Measurements from ENCODE around the gene TRIO. TPM values are rescaled to one million over a fixed set of nuclear protein-coding genes. Genes with fewer than 3 reads are reported as not detected.

The TRIO gene
- total and polyA plus RNA-seq, 2 donors (not counting 1 experiment from before 2014, with no cell fraction given), result 134 to 281 TPM

- Histone ChIP-seq H2AFZ (ENCODE audit: low read length) (no peak overlapping the region), H3K79me2 (ENCODE audit: control insufficient read depth, insufficient read depth, low read length) (peaks cover 37% of the 10 kb centered on the region), H3K4me1 (ENCODE audit: control insufficient read depth, extremely low read depth, insufficient read depth, low read length) (peaks cover 3% of the 10 kb centered on the region), H3K4me3 (replicated peaks in 1 of 4; ENCODE audit: control extremely low read depth in 1 of 4, insufficient read depth in 1 of 4, low read depth in 3 of 4, low read length in 4 of 4) (peak overlapping the region in 3 of 4 experiments; percentile 56 to 76 (median 75)), H3K9ac (ENCODE audit: insufficient read depth, low read length) (no peak overlapping the region), H3K9me3 (ENCODE audit: control insufficient read depth, insufficient read depth, low read depth, low read length) (no peaks in the 10 kb centered on the region), H3K27me3 (ENCODE audit: control insufficient read depth, insufficient read depth, low read length) (no peaks in the 10 kb centered on the region), H3K36me3 (ENCODE audit: control insufficient read depth, insufficient read depth, low read length) (no peaks in the 10 kb centered on the region), H3K4me2 (ENCODE audit: extremely low read depth, insufficient read depth, low read length) (peak overlapping the region; percentile 73), H3K27ac (ENCODE audit: insufficient read depth, low read length) (peak overlapping the region; percentile 78), H4K20me1 (ENCODE audit: control insufficient read depth, extremely low read depth, insufficient read depth, low read length) (no peaks in the 10 kb centered on the region)
- no peak for DNase-seq (ENCODE audit: low read depth in 2 of 2)
- TF ChIP-seq EZH2 (IDR thresholded peaks at IDR 0.05; ENCODE audit: low read length, missing control alignments) (no peak), CTCF (conservative IDR thresholded peaks at IDR 0.05 in 1 of 2, IDR thresholded peaks at IDR 0.05 in 1 of 2; ENCODE audit: low read depth in 1 of 2, low read length in 2 of 2) (no peak)
Observed at GRCh38 chr5:14141764-14142163, 1.4 kb upstream of the TRIO start.

- Histone ChIP-seq H3K4me2 (ENCODE audit: extremely low read depth, insufficient read depth, low read length) (peak overlapping the region; percentile 73), H4K20me1 (ENCODE audit: control insufficient read depth, extremely low read depth, insufficient read depth, low read length) (no peaks in the 10 kb centered on the region), H3K27ac (ENCODE audit: insufficient read depth, low read length) (peak overlapping the region; percentile 78), H3K9me3 (ENCODE audit: control insufficient read depth, insufficient read depth, low read depth, low read length) (no peaks in the 10 kb centered on the region), H3K4me1 (ENCODE audit: control insufficient read depth, extremely low read depth, insufficient read depth, low read length) (peaks cover 5% of the 10 kb centered on the region), H3K9ac (ENCODE audit: insufficient read depth, low read length) (peak overlapping the region; percentile 84), H3K79me2 (ENCODE audit: control insufficient read depth, insufficient read depth, low read length) (peaks cover 43% of the 10 kb centered on the region), H2AFZ (ENCODE audit: low read length) (peak overlapping the region; percentile 43), H3K4me3 (replicated peaks in 1 of 4; ENCODE audit: control extremely low read depth in 1 of 4, insufficient read depth in 1 of 4, low read depth in 3 of 4, low read length in 4 of 4) (peak overlapping the region; percentile 56 to 76 (median 66)), H3K36me3 (ENCODE audit: control insufficient read depth, insufficient read depth, low read length) (peaks cover under 1% of the 10 kb centered on the region), H3K27me3 (ENCODE audit: control insufficient read depth, insufficient read depth, low read length) (no peaks in the 10 kb centered on the region)
- no peak for TF ChIP-seq CTCF (conservative IDR thresholded peaks at IDR 0.05 in 1 of 2, IDR thresholded peaks at IDR 0.05 in 1 of 2; ENCODE audit: low read depth in 1 of 2, low read length in 2 of 2)
- TF ChIP-seq EZH2 (IDR thresholded peaks at IDR 0.05; ENCODE audit: low read length, missing control alignments), result no peak
- peak in 1 of 2 donors; percentile 55 for DNase-seq (ENCODE audit: low read depth in 2 of 2)
Observed at GRCh38 chr5:14142202-14142826, 828 bp upstream of the TRIO start.

GRCh38 chr5:14143546-14143840, 351 bp downstream of the TRIO start:
- H3K79me2 ChIP-seq (ENCODE audit: control insufficient read depth, insufficient read depth, low read length), result peaks cover 55% of the 10 kb centered on the region

More at GRCh38 chr5:14143546-14143840, 351 bp downstream of the TRIO start:
- Histone ChIP-seq H3K27me3 (ENCODE audit: control insufficient read depth, insufficient read depth, low read length) (no peaks in the 10 kb centered on the region), H2AFZ (ENCODE audit: low read length) (no peak overlapping the region), H3K4me1 (ENCODE audit: control insufficient read depth, extremely low read depth, insufficient read depth, low read length) (peaks cover 7% of the 10 kb centered on the region), H4K20me1 (ENCODE audit: control insufficient read depth, extremely low read depth, insufficient read depth, low read length) (no peaks in the 10 kb centered on the region), H3K9me3 (ENCODE audit: control insufficient read depth, insufficient read depth, low read depth, low read length) (no peaks in the 10 kb centered on the region), H3K9ac (ENCODE audit: insufficient read depth, low read length) (peak overlapping the region; percentile 91), H3K36me3 (ENCODE audit: control insufficient read depth, insufficient read depth, low read length) (peaks cover 2% of the 10 kb centered on the region), H3K27ac (ENCODE audit: insufficient read depth, low read length) (no peak overlapping the region), H3K4me3 (replicated peaks in 1 of 4; ENCODE audit: control extremely low read depth in 1 of 4, insufficient read depth in 1 of 4, low read depth in 3 of 4, low read length in 4 of 4) (peak overlapping the region in 2 of 4 experiments; percentile 96 to 99), H3K4me2 (ENCODE audit: extremely low read depth, insufficient read depth, low read length) (no peak overlapping the region)
- DNase-seq (ENCODE audit: low read depth in 2 of 2), result no peak
- no peak for TF ChIP-seq EZH2 (IDR thresholded peaks at IDR 0.05; ENCODE audit: low read length, missing control alignments)
- TF ChIP-seq CTCF (conservative IDR thresholded peaks at IDR 0.05 in 1 of 2, IDR thresholded peaks at IDR 0.05 in 1 of 2; ENCODE audit: low read depth in 1 of 2, low read length in 2 of 2), result no peak
